ENCODE data around the gene U2AF2.

U2AF2 gene

GRCh38 chr19:55677572-55678028, 22.8 kb downstream of the U2AF2 start:
- DNase-seq, result no peak

GRCh38 chr19:55678121-55678671, 23.4 kb downstream of the U2AF2 start:
- peak; percentile 16 to 84 for DNase-seq

- no peak for DNase-seq
Observed at GRCh38 chr19:55679343-55680257, 24.8 kb downstream of the U2AF2 start.

- no peak for DNase-seq
Observed at GRCh38 chr19:55680339-55681130, 25.7 kb downstream of the U2AF2 start.

- no peak for DNase-seq
Observed at GRCh38 chr19:55681131-55682092, 26.6 kb downstream of the U2AF2 start.

- no peak for DNase-seq
Observed at GRCh38 chr19:55683449-55684261, 28.8 kb downstream of the U2AF2 start.

- no peak for DNase-seq
Observed at GRCh38 chr19:55684946-55685681, 30.3 kb downstream of the U2AF2 start.

DNA sequence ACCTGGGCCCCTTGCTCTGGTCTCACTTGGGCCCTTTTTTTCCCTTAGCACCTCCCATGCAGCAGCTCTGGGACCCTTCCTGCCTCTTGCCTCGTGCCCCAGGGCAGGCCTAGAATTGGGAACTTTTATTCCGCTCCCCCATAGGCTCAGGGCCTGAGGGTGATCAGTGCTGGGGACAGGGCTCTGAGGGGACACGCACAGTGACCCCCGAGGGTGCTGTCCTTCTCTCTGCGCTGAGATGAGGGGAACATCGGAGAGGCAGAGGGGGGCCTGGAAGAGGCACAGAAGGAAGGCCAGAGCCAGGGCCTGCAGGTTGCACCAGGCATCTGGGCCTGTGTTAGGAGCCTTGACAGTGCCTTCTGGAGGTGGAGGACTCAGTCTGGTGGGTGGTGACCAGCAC, 30.9 kb downstream of the U2AF2 start:
- no peak for DNase-seq

DNA sequence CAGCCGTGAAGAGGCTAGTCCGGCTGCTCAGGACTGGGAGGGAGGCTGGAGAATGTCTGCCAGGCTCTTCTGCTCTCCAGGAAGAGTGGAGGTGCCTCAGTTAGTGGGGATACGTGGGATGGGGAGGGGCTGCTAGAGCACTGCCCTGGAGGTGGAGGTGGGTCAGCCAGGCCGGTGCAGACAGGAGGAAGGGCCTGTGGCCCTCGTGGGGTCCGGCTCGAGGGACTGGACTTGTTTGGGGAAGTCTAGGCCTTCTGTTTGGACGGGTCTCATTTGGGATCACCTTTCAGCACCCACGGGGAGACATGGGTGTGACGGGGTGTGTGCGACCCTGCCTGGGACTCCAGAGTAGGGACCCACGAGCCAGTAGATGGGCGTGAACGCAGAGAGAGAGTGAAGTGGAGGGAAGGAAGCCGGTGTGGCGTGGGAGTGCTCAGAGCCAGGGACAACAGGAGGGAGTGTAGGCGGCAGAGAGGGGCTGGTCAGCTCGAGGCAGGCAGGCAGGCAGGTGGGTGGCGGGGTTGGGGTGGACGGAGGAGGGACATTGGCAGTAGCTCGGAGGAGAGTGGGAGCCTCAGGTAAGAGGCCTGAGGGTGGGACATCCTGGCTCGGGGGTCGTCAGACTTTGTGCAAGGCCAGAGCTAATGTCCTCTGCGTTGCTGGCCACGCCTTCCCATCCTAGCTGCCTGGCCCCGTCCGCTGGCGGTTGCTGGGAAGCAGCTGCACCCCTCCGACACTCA, 31.6 kb downstream of the U2AF2 start:
- no peak for DNase-seq

- DNase-seq, result no peak
Observed at GRCh38 chr19:55687281-55688201, 32.7 kb downstream of the U2AF2 start.

GRCh38 chr19:55688422-55689218, 33.8 kb downstream of the U2AF2 start:
- DNase-seq, result no peak

DNA sequence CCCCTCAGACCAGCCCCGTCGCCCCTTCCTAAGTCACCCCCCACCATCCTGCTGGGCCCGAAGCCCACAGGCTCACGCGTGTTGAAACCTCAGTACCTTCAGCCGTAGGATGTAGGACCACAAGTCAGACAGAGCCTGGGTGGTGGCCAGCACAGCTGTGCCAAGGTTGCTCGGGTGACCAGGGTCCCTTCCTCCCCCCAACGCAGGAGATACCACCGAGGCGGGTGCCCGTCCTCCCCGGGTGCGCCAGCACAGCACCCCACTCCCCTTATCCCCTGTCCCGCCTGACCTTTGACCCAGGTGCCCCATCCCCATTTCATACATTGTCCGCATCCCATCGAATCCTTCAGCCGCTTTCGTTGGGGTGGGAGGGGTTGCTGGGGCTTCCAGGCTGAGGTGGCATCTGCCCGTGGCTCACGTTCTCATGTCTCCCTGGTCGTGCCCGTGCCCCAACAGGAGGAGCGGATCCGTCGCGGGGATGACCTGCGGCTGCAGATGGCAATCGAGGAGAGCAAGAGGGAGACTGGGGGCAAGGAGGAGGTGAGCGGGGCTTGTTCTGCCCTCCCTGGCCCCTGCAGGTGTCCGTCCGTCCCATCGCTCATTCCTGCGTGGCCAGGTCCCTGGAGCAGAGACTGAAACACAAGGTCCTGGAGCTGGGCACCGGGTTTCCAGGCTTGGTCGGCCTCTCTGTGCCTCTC, 34.7 kb downstream of the U2AF2 start:
- DNase-seq, result no peak

- no peak for DNase-seq
Observed at GRCh38 chr19:55690109-55690768, 35.4 kb downstream of the U2AF2 start.

- DNase-seq, result no peak
Observed at GRCh38 chr19:55690769-55691545, 36.1 kb downstream of the U2AF2 start.

- no peak for DNase-seq
Observed at GRCh38 chr19:55691561-55692481, 37.0 kb downstream of the U2AF2 start.
